GM12873 (cell line): Measurements from ENCODE around the gene ZNF276.

ENCODE experiments used
- TF ChIP-seq, protein P1 (sequence below): IDR thresholded peaks from 2 replicates; pipeline ENCODE4 v1.5.1; 2012; ENCODE audit warnings: low read depth, mild to moderate bottlenecking, moderate library complexity, low read length, control low read depth; ENCODE audit not compliant: insufficient read depth; ENCODE audit errors: missing control alignments

Gene ZNF276

DNA sequence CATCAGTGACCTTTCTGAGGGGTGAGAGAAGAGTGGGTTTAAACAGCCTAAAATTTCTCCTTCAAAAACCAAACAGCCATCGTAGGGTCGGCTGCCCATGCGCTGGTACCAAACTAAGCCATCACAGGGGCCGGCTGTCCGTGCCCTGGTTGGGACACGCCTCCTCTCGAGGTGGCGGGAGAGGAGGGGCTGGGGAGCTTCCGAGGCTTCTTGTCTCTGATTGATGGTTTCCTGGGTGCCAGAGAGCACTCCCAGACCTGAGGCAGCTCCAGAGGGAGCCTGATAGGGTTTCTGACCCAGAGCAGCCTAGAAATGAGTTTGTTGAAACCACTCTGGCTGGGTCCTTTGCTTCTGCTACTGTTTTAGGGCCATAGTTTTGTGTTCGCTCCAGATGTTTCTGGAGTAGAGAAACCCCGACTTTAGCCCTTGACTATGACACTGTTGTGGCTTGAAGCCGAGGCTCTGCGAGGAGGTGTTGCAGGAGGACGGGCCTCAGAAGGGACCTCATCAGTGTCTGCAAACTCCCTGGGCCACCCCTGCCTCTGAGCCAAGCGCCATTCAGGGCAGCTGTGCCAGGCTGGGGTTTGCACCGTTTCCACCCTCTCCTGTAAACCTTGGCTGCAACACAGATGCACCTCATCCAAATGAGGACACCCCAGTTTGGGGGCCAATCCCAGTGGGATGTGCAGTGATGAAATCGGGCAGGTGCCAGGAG lies 6.2 kb downstream of the ZNF276 start:
- TF ChIP-seq, protein P1, sequence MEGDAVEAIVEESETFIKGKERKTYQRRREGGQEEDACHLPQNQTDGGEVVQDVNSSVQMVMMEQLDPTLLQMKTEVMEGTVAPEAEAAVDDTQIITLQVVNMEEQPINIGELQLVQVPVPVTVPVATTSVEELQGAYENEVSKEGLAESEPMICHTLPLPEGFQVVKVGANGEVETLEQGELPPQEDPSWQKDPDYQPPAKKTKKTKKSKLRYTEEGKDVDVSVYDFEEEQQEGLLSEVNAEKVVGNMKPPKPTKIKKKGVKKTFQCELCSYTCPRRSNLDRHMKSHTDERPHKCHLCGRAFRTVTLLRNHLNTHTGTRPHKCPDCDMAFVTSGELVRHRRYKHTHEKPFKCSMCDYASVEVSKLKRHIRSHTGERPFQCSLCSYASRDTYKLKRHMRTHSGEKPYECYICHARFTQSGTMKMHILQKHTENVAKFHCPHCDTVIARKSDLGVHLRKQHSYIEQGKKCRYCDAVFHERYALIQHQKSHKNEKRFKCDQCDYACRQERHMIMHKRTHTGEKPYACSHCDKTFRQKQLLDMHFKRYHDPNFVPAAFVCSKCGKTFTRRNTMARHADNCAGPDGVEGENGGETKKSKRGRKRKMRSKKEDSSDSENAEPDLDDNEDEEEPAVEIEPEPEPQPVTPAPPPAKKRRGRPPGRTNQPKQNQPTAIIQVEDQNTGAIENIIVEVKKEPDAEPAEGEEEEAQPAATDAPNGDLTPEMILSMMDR: no peak

GRCh38 chr16:89729293-89729692 lies 8.0 kb downstream of the ZNF276 start:
- TF ChIP-seq, protein P1: no peak

DNA sequence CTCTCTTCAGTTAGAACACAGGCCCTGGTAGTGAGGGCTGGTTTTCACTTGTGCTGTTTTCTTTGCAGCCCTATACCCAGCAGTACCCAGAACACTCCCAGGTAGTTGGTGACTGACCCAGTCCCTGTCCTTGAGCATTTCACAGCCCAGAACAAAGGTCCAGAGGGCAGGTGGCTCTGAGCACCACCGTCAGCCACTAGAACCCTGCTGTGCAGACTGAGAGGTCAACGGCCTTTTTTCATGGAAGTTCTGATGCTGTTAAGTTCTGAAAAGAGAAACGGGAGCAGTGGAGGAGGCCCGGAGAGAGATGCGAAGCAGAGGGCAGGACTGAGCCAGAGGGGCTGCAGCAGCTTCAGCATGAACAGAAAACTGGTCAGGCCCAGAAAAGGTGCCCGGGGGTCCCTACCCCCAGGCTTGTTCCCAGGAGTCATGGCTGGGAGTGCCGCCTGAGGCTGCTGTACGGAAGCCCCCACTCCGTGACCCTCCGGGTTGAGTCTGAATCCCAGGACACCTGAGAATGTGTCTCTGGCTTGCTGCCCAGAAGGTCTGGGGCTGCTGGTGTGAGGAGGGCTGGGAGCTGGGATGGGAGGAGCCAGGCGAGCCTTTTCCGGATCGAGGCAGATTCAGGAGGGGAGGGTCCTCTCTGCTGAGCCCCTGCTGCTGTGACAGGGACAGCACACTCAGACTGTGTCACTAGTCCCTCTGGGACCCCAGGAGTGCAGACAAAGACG lies 8.7 kb downstream of the ZNF276 start:
- TF ChIP-seq, protein P1: no peak

- TF ChIP-seq, protein P1: no peak
Measured at GRCh38 chr16:89730610-89731234, 9.4 kb downstream of the ZNF276 start.

DNA sequence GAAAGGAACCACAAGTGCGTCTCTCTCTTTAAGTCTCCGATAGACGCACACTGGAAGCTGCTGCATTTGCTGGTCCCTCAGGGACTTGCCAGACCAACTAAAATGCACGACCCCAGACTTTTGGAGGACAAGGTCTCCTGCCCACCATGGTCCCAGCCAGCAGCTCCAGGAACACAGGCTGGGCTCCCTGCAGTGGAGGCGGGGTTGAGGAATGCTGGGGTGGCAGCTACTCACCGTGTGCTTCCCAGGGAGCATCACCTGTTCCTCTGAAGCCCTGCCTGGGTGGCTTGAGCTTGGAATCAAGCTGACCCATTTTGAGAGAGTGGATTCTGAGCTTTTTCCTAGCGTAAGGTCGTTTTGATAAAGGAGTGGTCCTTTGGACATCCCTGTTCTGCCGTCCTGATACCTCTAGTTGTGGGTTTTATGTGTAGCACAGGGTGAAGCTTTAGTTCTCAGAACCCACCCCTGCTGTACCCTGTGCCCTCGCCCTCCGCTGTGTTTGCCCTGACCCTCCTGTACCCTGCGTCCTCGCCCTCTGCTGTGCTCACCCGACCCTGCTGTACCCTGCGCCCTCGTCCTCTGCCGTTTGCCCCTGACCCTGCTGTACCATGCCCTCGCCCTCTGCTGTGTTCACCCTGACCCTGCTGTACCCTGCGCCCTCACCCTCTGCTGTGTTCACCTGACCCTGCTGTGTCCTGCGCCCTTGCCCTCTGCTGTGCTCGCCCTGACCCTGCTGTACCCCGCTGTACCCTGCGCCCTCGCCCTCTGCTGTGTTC lies 11.0 kb downstream of the ZNF276 start:
- TF ChIP-seq, protein P1: no peak

DNA sequence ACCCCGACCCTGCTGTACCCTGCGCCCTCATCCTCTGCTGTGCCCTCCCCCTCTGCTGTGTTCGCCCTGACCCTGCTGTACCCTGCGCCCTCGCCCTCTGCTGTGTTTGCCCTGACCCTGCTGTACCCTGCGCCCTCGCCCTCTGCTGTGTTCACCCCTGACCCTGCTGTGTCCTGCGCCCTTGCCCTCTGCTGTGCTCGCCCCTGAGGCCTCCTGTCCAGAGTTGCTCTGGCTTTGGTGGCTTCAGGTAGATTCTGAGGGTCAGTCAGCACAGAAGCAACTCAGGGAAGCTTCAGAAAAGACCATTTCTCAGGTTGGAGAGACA lies 11.5 kb downstream of the ZNF276 start:
- TF ChIP-seq, protein P1: no peak

GRCh38 chr16:89733322-89733721 lies 12.0 kb downstream of the ZNF276 start:
- TF ChIP-seq, protein P1: no peak
